GM19043 (cell line): ENCODE results near the gene PKD2L1.

Source experiments
- ATAC-seq: cut with Tn5 transposase; IDR thresholded peaks from one replicate; pipeline ENCODE4 v1.9.1; 2021; ENCODE audit warnings: low read depth; ENCODE audit not compliant: unreplicated experiment

Gene PKD2L1

GRCh38 chr10:100356067-100357017 lies 26.3 kb upstream of the PKD2L1 start:
- no peak for ATAC-seq

- no peak for ATAC-seq
Measured at GRCh38 chr10:100355086-100355485, 25.1 kb upstream of the PKD2L1 start.

- no peak for ATAC-seq
Measured at GRCh38 chr10:100353770-100354485, 23.9 kb upstream of the PKD2L1 start.

GRCh38 chr10:100350914-100351485 lies 21.0 kb upstream of the PKD2L1 start:
- no peak for ATAC-seq

- ATAC-seq: no peak
Measured at GRCh38 chr10:100349672-100350071, 19.6 kb upstream of the PKD2L1 start.

- no peak for ATAC-seq
Measured at GRCh38 chr10:100349087-100349486, 19.1 kb upstream of the PKD2L1 start.

- no peak for ATAC-seq
Measured at GRCh38 chr10:100348389-100348927, 18.4 kb upstream of the PKD2L1 start.

- no peak for ATAC-seq
Measured at GRCh38 chr10:100347568-100348195, 17.7 kb upstream of the PKD2L1 start.

- peak; percentile 93 for ATAC-seq
Measured at GRCh38 chr10:100346765-100347567, 16.9 kb upstream of the PKD2L1 start, which contains the start of gene SCD. Gene SCD (plus strand): TSS chr10:100347233. CDS start chr10:100347505, 272 bp downstream.

- peak; percentile 47 for ATAC-seq
Measured at GRCh38 chr10:100346351-100346764, 16.3 kb upstream of the PKD2L1 start.

GRCh38 chr10:100345570-100346330 lies 15.7 kb upstream of the PKD2L1 start:
- no peak for ATAC-seq

GRCh38 chr10:100344241-100344788 lies 14.3 kb upstream of the PKD2L1 start:
- ATAC-seq: no peak

- ATAC-seq: no peak
Measured at GRCh38 chr10:100342627-100342972, 12.6 kb upstream of the PKD2L1 start.

GRCh38 chr10:100341953-100342626 lies 12.1 kb upstream of the PKD2L1 start:
- ATAC-seq: no peak

- ATAC-seq: no peak
Measured at GRCh38 chr10:100340948-100341847, 11.2 kb upstream of the PKD2L1 start.

- ATAC-seq: peak; percentile 65
Measured at GRCh38 chr10:100339236-100339635, 9.2 kb upstream of the PKD2L1 start.

GRCh38 chr10:100338434-100339036 lies 8.5 kb upstream of the PKD2L1 start:
- no peak for ATAC-seq
